ENCODE results near the gene TTC7B. TPM values are rescaled to one million over a fixed set of nuclear protein-coding genes. Genes with fewer than 3 reads are reported as not detected.

Gene TTC7B
- total RNA-seq, 1 experiment from 2014 or later: 40.9 TPM

- no peak for TF ChIP-seq SIN3A (IDR thresholded peaks at IDR 0.05; ENCODE audit: borderline replicate concordance, insufficient read depth, low read depth, low read length)
- no peak for TF ChIP-seq REST (IDR thresholded peaks at IDR 0.05; ENCODE audit: insufficient read depth in 1 of 2, low read depth in 2 of 2, low read length in 1 of 2)
- TF ChIP-seq TCF7L2 (IDR thresholded peaks at IDR 0.05; ENCODE audit: low read depth, low read length): no peak
- TF ChIP-seq POLR2AphosphoS5 (IDR thresholded peaks at IDR 0.05; ENCODE audit: low read depth, low read length): no peak
- no peak for TF ChIP-seq CTCF (IDR thresholded peaks at IDR 0.05)
- ATAC-seq: no peak
- Histone ChIP-seq H3K27me3 (ENCODE audit: control insufficient read depth, insufficient read depth, low read length) (no peaks in the 10 kb centered on the region), H3K36me3 (ENCODE audit: control insufficient read depth, insufficient read depth, low read length) (no peaks in the 10 kb centered on the region), H3K27ac (ENCODE audit: low read length) (no peak overlapping the region), H3K4me1 (ENCODE audit: control insufficient read depth, insufficient read depth, low read length) (peaks cover 26% of the 10 kb centered on the region), H3K4me3 (ENCODE audit: low read depth in 2 of 2, low read length in 2 of 2) (no peak overlapping the region), H3K9me3 (ENCODE audit: control insufficient read depth, insufficient read depth, low read depth, low read length) (no peaks in the 10 kb centered on the region)
- BruUV-seq (replicated peaks): no TSS peak
- in situ Hi-C loops (cut with HindIII; ENCODE audit: low pct_unique_long_range_greater_than_20kb, low sequenced_read_pairs): no loop called here
- ChIA-PET POLR2A (no interaction called here), CTCF (no interaction called here)
- no peak for DNase-seq (ENCODE audit: low read depth, low spot score)
- intact Hi-C loops (cut with micrococcal nuclease; ENCODE audit: unreplicated experiment): no loop called here
Measured at GRCh38 chr14:90509403-90509802, 306.8 kb downstream of the TTC7B start.

GRCh38 chr14:90508536-90509254 lies 307.5 kb downstream of the TTC7B start:
- no peak for TF ChIP-seq REST (IDR thresholded peaks at IDR 0.05; ENCODE audit: insufficient read depth in 1 of 2, low read depth in 2 of 2, low read length in 1 of 2)
- TF ChIP-seq SIN3A (IDR thresholded peaks at IDR 0.05; ENCODE audit: borderline replicate concordance, insufficient read depth, low read depth, low read length): no peak
- TF ChIP-seq TCF7L2 (IDR thresholded peaks at IDR 0.05; ENCODE audit: low read depth, low read length): no peak
- no peak for TF ChIP-seq CTCF (IDR thresholded peaks at IDR 0.05)
- Histone ChIP-seq H3K27ac (ENCODE audit: low read length) (no peak overlapping the region), H3K27me3 (ENCODE audit: control insufficient read depth, insufficient read depth, low read length) (no peaks in the 10 kb centered on the region), H3K9me3 (ENCODE audit: control insufficient read depth, insufficient read depth, low read depth, low read length) (no peaks in the 10 kb centered on the region), H3K36me3 (ENCODE audit: control insufficient read depth, insufficient read depth, low read length) (no peaks in the 10 kb centered on the region), H3K4me1 (ENCODE audit: control insufficient read depth, insufficient read depth, low read length) (peaks cover 22% of the 10 kb centered on the region), H3K4me3 (ENCODE audit: low read depth in 2 of 2, low read length in 2 of 2) (no peak overlapping the region)
- in situ Hi-C loops (cut with HindIII; ENCODE audit: low pct_unique_long_range_greater_than_20kb, low sequenced_read_pairs) (no loop called here), intact Hi-C loops (cut with micrococcal nuclease; ENCODE audit: unreplicated experiment) (no loop called here)
- ChIA-PET POLR2A (no interaction called here), CTCF (no interaction called here)
- ATAC-seq (no peak), DNase-seq (ENCODE audit: low read depth, low spot score) (no peak)
- BruUV-seq (replicated peaks): no TSS peak
